ENCODE results near the gene DRG2. TPM values are rescaled to one million over a fixed set of nuclear protein-coding genes. Genes with fewer than 3 reads are reported as not detected.

The DRG2 gene
- total and polyA plus RNA-seq, 2 of the 4 experiments (the other 2 are of a cell fraction) = 43.6 to 45.1 TPM

GRCh38 chr17:18093616-18094408 lies 6.1 kb downstream of the DRG2 start:
- Histone ChIP-seq H2AK9ac (replicated peaks; ENCODE audit: low read depth, low read length, poor library complexity) (peak overlapping the region; percentile 37), H3K27me3 (ENCODE audit: control insufficient read depth, insufficient read depth, low read length) (no peaks in the 10 kb centered on the region), H4K20me1 (ENCODE audit: insufficient read depth, low read length) (peaks cover 11% of the 10 kb centered on the region), H3K27ac (ENCODE audit: insufficient read depth, low read length) (no peak overlapping the region), H3K4ac (ENCODE audit: low read depth, low read length) (no peak overlapping the region), H3K9ac (ENCODE audit: low read depth, low read length) (no peak overlapping the region), H2BK120ac (ENCODE audit: low read depth, low read length) (no peak overlapping the region), H2AK5ac (ENCODE audit: low read depth, low read length) (no peak overlapping the region), H3K56ac (ENCODE audit: extremely low read depth, insufficient read depth, low read length) (no peak overlapping the region), H2AFZ (replicated peaks; ENCODE audit: low read length, poor library complexity) (no peak overlapping the region), H4K8ac (ENCODE audit: low read depth in 2 of 2, low read length in 2 of 2) (no peak overlapping the region), H3K4me1 (ENCODE audit: control insufficient read depth, insufficient read depth, low read length) (peaks cover under 1% of the 10 kb centered on the region; the same call in 1 of the 2 replicates), H3K9me1 (ENCODE audit: insufficient read depth, low read length) (peaks cover 6% of the 10 kb centered on the region), H3K79me1 (ENCODE audit: low read depth in 1 of 2, low read length in 2 of 2) (peaks cover 16 to 51% of the 10 kb centered on the region in 2 experiments), H3K4me3 (ENCODE audit: insufficient read depth, low read depth, low read length) (no peak overlapping the region), H2BK20ac (ENCODE audit: low read depth, low read length) (no peak overlapping the region), H3K18ac (ENCODE audit: low read depth, low read length) (no peak overlapping the region), H2BK15ac (ENCODE audit: low read depth, low read length) (no peak overlapping the region), H3K14ac (replicated peaks; ENCODE audit: low read depth, low read length) (no peak overlapping the region), H4K91ac (ENCODE audit: insufficient read depth, low read depth, low read length) (no peak overlapping the region), H3K23ac (ENCODE audit: low read depth, low read length) (no peak overlapping the region), H3K36me3 (ENCODE audit: control insufficient read depth, insufficient read depth, low read length) (peaks cover 36% of the 10 kb centered on the region), H3K4me2 (ENCODE audit: low read depth, low read length) (no peak overlapping the region), H3K9me3 (ENCODE audit: control insufficient read depth, insufficient read depth, low read length) (no peaks in the 10 kb centered on the region), H2BK5ac (ENCODE audit: low read depth, low read length, poor library complexity, severe bottlenecking) (no peak overlapping the region), H4K5ac (ENCODE audit: low read depth, low read length) (no peak overlapping the region)
- WGBS, 2 experiments (ENCODE audit: extremely low coverage in 2 of 2, insufficient read length in 1 of 2) = 50% methylated on average over 2 of the region's 15 CpGs; no CpG with 5 or more reads in 1 of the 2 experiments
- dilution Hi-C loops (cut with HindIII; ENCODE audit: low sequenced_read_pairs, unreplicated experiment) = no loop called here
- intact Hi-C loops (cut with micrococcal nuclease) = no loop called here
- ATAC-seq (ENCODE audit: low read depth) (peak; percentile 85), DNase-seq (peak; percentile 83)
- TF ChIP-seq BHLHE40 (IDR thresholded peaks at IDR 0.05; ENCODE audit: low read depth, low read length) (peak; percentile 65), RAD21 (IDR thresholded peaks at IDR 0.05; ENCODE audit: low read length) (peak; percentile 11; the same call in 1 of the 2 replicates), SMC3 (IDR thresholded peaks at IDR 0.05; ENCODE audit: low read depth, low read length) (peak; percentile 30; the same call in 1 of the 2 replicates), MAZ (IDR thresholded peaks at IDR 0.05; ENCODE audit: borderline replicate concordance, low read depth, low read length) (no peak), USF2 (IDR thresholded peaks at IDR 0.05; ENCODE audit: low read depth, low read length) (peak; percentile 52; the same call in 1 of the 2 replicates), CTCF (conservative IDR thresholded peaks at IDR 0.05; ENCODE audit: low read depth, low read length) (peak; percentile 52)
- ChIA-PET CTCF (no interaction called here), POLR2A (ENCODE audit: unreplicated experiment) (no interaction called here)
- no TSS peak for BruUV-seq (replicated peaks)
- in situ Hi-C loops (cut with MboI; ENCODE audit: low sequenced_read_pairs) = no loop called here

All from IMR-90 (cell line).